ENCODE results near the gene CGREF1. TPM values are rescaled to one million over a fixed set of nuclear protein-coding genes. Genes with fewer than 3 reads are reported as not detected.

CGREF1 gene
- polyA plus RNA-seq, 1 of the 3 experiments (the other 2 are of a cell fraction), result 18.3 TPM

- ChIA-PET POLR2A (interaction anchor here (0.7 to 4.8 kb wide), 4 partner anchors 9 to 19 kb away, joined by 3 to 80 read pairs (median 14); partner anchors contain the start of gene OST4), CTCF (interaction anchor here (1.3 to 13.5 kb wide), 6 partner anchors 7 to 249 kb away, joined by 5 to 216 read pairs (median 36); partner anchors contain the start of genes EMILIN1, KHK and OST4)
- H3K36me3 ChIP-seq (replicated peaks in 1 of 2; ENCODE audit: control insufficient read depth in 1 of 2, insufficient read depth in 2 of 2, low read length in 1 of 2), result peaks cover 13 to 50% of the 10 kb centered on the region in 2 experiments
- WGBS (ENCODE audit: low lambda C conversion rate), result 89% methylated on average over 8 of the region's 8 CpGs
- no peak overlapping the region for H2AFZ ChIP-seq (ENCODE audit: low read depth)
- H3K79me2 ChIP-seq (ENCODE audit: insufficient read depth), result no peaks in the 10 kb centered on the region
- peaks cover 32% of the 10 kb centered on the region for H3F3A ChIP-seq (replicated peaks; ENCODE audit: insufficient read depth)
- no peaks in the 10 kb centered on the region for H3K27me3 ChIP-seq (ENCODE audit: insufficient read depth)
- H3K4me2 ChIP-seq, result no peak overlapping the region
- peaks cover 10 to 15% of the 10 kb centered on the region in 2 experiments; a peak in 2 of 4 replicates for H3K4me1 ChIP-seq (ENCODE audit: control insufficient read depth in 1 of 2, insufficient read depth in 2 of 2, low read depth in 1 of 2, low read length in 1 of 2)
- DNase-seq, result no peak
- H3K9me2 ChIP-seq, result no peaks in the 10 kb centered on the region
- no peak for TF ChIP-seq YY1 (IDR thresholded peaks at IDR 0.05; ENCODE audit: low read depth)
- TF ChIP-seq TEAD4 (IDR thresholded peaks at IDR 0.05; ENCODE audit: borderline replicate concordance, insufficient read depth), result no peak
- TF ChIP-seq RFX5 (IDR thresholded peaks at IDR 0.05; ENCODE audit: low read length), result no peak
- TF ChIP-seq ZBTB33 (IDR thresholded peaks at IDR 0.05; ENCODE audit: borderline replicate concordance, low read depth), result no peak
- H3K9me3 ChIP-seq, result no peaks in the 10 kb centered on the region
- H4K20me1 ChIP-seq (ENCODE audit: insufficient read depth), result no peaks in the 10 kb centered on the region
- no peak overlapping the region for H3K4me3 ChIP-seq (ENCODE audit: low read depth in 2 of 2, low read length in 1 of 2)
- H3K27ac ChIP-seq (ENCODE audit: low read depth in 2 of 2, low read length in 1 of 2), result no peak overlapping the region
- no peak overlapping the region for H3K9ac ChIP-seq
These were observed 65.2 kb downstream of the CGREF1 start for GRCh38 chr2:27053776-27054175.

- CTCF ChIA-PET, result interaction anchor here (1.3 to 13.5 kb wide), 6 partner anchors 7 to 250 kb away, joined by 5 to 216 read pairs (median 36); partner anchors contain the start of genes EMILIN1, KHK and OST4
These were observed 65.6 kb downstream of the CGREF1 start for GRCh38 chr2:27053321-27053720.

More at GRCh38 chr2:27053321-27053720, 65.6 kb downstream of the CGREF1 start:
- Histone ChIP-seq H3K4me2 (no peak overlapping the region), H3K9me2 (no peaks in the 10 kb centered on the region), H3K27me3 (ENCODE audit: insufficient read depth) (no peaks in the 10 kb centered on the region), H3K79me2 (ENCODE audit: insufficient read depth) (no peaks in the 10 kb centered on the region), H3K4me1 (ENCODE audit: control insufficient read depth in 1 of 2, insufficient read depth in 2 of 2, low read depth in 1 of 2, low read length in 1 of 2) (peaks cover 10 to 15% of the 10 kb centered on the region in 2 experiments; a peak in 2 of 4 replicates), H3K36me3 (replicated peaks in 1 of 2; ENCODE audit: control insufficient read depth in 1 of 2, insufficient read depth in 2 of 2, low read length in 1 of 2) (peaks cover 13 to 46% of the 10 kb centered on the region in 2 experiments), H3K9me3 (no peaks in the 10 kb centered on the region), H4K20me1 (ENCODE audit: insufficient read depth) (no peaks in the 10 kb centered on the region), H3F3A (replicated peaks; ENCODE audit: insufficient read depth) (peaks cover 32% of the 10 kb centered on the region), H3K27ac (ENCODE audit: low read depth in 2 of 2, low read length in 1 of 2) (no peak overlapping the region), H3K9ac (no peak overlapping the region), H2AFZ (ENCODE audit: low read depth) (no peak overlapping the region), H3K4me3 (ENCODE audit: low read depth in 2 of 2, low read length in 1 of 2) (no peak overlapping the region)
- 87% methylated on average over 11 of the region's 11 CpGs for WGBS (ENCODE audit: low lambda C conversion rate)
- TF ChIP-seq RFX5 (IDR thresholded peaks at IDR 0.05; ENCODE audit: low read length) (no peak), GABPA (IDR thresholded peaks at IDR 0.05; ENCODE audit: low read depth) (no peak), CHD2 (IDR thresholded peaks at IDR 0.05; ENCODE audit: low read length, partially characterized antibody) (no peak), TAF1 (IDR thresholded peaks at IDR 0.05; ENCODE audit: borderline replicate concordance, low read depth, low read length) (no peak), JUND (IDR thresholded peaks at IDR 0.05) (no peak), RAD21 (IDR thresholded peaks at IDR 0.05; ENCODE audit: low read length) (no peak), REST (IDR thresholded peaks at IDR 0.05; ENCODE audit: low read depth, low read length) (no peak), SIN3A (IDR thresholded peaks at IDR 0.05; ENCODE audit: borderline replicate concordance, low read depth, low read length) (no peak), FOSL2 (IDR thresholded peaks at IDR 0.05; ENCODE audit: borderline replicate concordance, low read depth) (no peak), NRF1 (IDR thresholded peaks at IDR 0.05; ENCODE audit: low read depth, low read length) (no peak), TCF12 (IDR thresholded peaks at IDR 0.05) (no peak), POLR2AphosphoS5 (IDR thresholded peaks at IDR 0.05; ENCODE audit: low read depth, low read length) (no peak), IRF3 (IDR thresholded peaks at IDR 0.05; ENCODE audit: low read depth, low read length) (no peak)
- TF ChIP-seq, protein P1, sequence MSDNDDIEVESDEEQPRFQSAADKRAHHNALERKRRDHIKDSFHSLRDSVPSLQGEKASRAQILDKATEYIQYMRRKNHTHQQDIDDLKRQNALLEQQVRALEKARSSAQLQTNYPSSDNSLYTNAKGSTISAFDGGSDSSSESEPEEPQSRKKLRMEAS (IDR thresholded peaks at IDR 0.05; ENCODE audit: low read depth), result no peak
- TF ChIP-seq, protein P2, sequence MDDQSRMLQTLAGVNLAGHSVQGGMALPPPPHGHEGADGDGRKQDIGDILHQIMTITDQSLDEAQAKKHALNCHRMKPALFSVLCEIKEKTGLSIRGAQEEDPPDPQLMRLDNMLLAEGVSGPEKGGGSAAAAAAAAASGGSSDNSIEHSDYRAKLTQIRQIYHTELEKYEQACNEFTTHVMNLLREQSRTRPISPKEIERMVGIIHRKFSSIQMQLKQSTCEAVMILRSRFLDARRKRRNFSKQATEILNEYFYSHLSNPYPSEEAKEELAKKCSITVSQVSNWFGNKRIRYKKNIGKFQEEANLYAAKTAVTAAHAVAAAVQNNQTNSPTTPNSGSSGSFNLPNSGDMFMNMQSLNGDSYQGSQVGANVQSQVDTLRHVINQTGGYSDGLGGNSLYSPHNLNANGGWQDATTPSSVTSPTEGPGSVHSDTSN (IDR thresholded peaks at IDR 0.05), result no peak
- no peak for DNase-seq
- POLR2A ChIA-PET, result interaction anchor here (3.3 to 4.8 kb wide), 3 partner anchors 7 to 20 kb away, joined by 12 to 80 read pairs (median 26); partner anchors contain the start of gene OST4

Data from SK-N-SH (cell line).